Upper lobe of left lung (tissue), 6 donors: ENCODE results near the gene WDR83. TPM values are rescaled to one million over a fixed set of nuclear protein-coding genes. Genes with fewer than 3 reads are reported as not detected.

Source experiments
- ATAC-seq, 2 donors: fragments of 200-7000 bp; cut with Tn5 transposase; one replicate each; pipeline ENCODE4 v1.9.1; 2022; ENCODE audit warnings: mild to moderate bottlenecking in 2 of 2, moderate library complexity in 2 of 2; ENCODE audit not compliant: low FRiP score in 2 of 2
- DNase-seq, 2 donors: peaks; one replicate each; pipeline ENCODE4 v3.0.0-alpha.2; 2019 to 2020
- H3K27ac ChIP-seq, 4 donors: fragments of 200-600 bp; sonication (generic); one replicate each; pipeline ENCODE4 v1.5.1; 2016 to 2019
- H3K27me3 ChIP-seq, 4 donors: fragments of 200-600 bp; sonication (generic); one replicate each; pipeline ENCODE4 v1.5.1; 2017 to 2019
- H3K36me3 ChIP-seq, 4 donors: fragments of 200-600 bp; sonication (generic); one replicate each; pipeline ENCODE4 v1.5.1; 2016 to 2019
- H3K4me1 ChIP-seq, 4 donors: fragments of 200-600 bp; sonication (generic); one replicate each; pipeline ENCODE4 v1.5.1; 2018 to 2019
- H3K4me3 ChIP-seq, 4 donors: fragments of 200-600 bp; sonication (generic); one replicate each; pipeline ENCODE4 v1.5.1; 2017 to 2019; ENCODE audit warnings: mild to moderate bottlenecking in 2 of 4, moderate library complexity in 1 of 4
- H3K9me3 ChIP-seq, 4 donors: fragments of 200-600 bp; sonication (generic); one replicate each; pipeline ENCODE4 v1.5.1; 2018 to 2019
- CTCF ChIP-seq, 6 experiments: fragments of 450-650 bp in 4 of 6; fragments of 200-600 bp in 2 of 6; sonication (generic) in 2 of 6; IDR thresholded peaks; one replicate each; pipeline ENCODE4 v1.5.1; 2016 to 2019; ENCODE audit warnings: antibody characterized with exemption in 6 of 6
- EP300 ChIP-seq, 4 donors: sonication (generic); formaldehyde crosslinking; IDR thresholded peaks; one replicate each; pipeline ENCODE4 v1.5.1; 2017; ENCODE audit warnings: antibody characterized with exemption in 4 of 4, control low read depth in 2 of 4
- POLR2A ChIP-seq, 4 donors: fragments of 450-650 bp; IDR thresholded peaks; one replicate each; pipeline ENCODE4 v1.5.1; 2016 to 2017; ENCODE audit warnings: antibody characterized with exemption in 4 of 4, mild to moderate bottlenecking in 2 of 4
- POLR2AphosphoS5 ChIP-seq, 2 donors: sonication (generic); formaldehyde crosslinking; IDR thresholded peaks; one replicate each; pipeline ENCODE4 v1.5.1; 2017; ENCODE audit warnings: antibody characterized with exemption in 2 of 2
- WGBS, 2 donors: methylation state at CpG; one replicate each; pipeline ENCODE4 v1.1.5; 2017 to 2018; 5-methylcytosine and 5-hydroxymethylcytosine counted together
- total RNA-seq, 6 donors: library from RNA; depleted of rRNA in 4 of 6; stranded (reverse); fragments of >200 nt in 4 of 6; gene quantifications; one replicate each; pipeline versions ENCODE4 v1.1.0 to v1.2.1, GENCODE V29; 2016 to 2021
- donor health status: DM: no; HTN: no; CAD: no; lungs with moderate emphysema.
- donor health status: DM: no; HTN: yes; CAD: no; lungs with severe emphysema.

WDR83 gene
- total RNA-seq, 6 donors from 2014 or later = 6.1 to 12.9 (median 8.4) TPM

- H3K36me3 ChIP-seq = peaks cover 3 to 46% (median 29%) of the 10 kb centered on the region in 4 donors
- WGBS, 2 donors = 93 to 98% methylated on average over 4 to 6 of the region's 6 CpGs
These were observed 14.4 kb upstream of the WDR83 start for GRCh38 chr19:12652219-12652618.

GRCh38 chr19:12655546-12655945, 11.1 kb upstream of the WDR83 start:
- H3K36me3 ChIP-seq = peaks cover 3 to 75% (median 55%) of the 10 kb centered on the region in 4 donors
- no peak overlapping the region for H3K4me3 ChIP-seq
- WGBS, 2 donors = 97 to 99% methylated on average over 8 of the region's 8 CpGs
- H3K27me3 ChIP-seq = no peaks in the 10 kb centered on the region
- no peaks in the 10 kb centered on the region for H3K4me1 ChIP-seq
- ATAC-seq (no peak), DNase-seq (no peak)
- TF ChIP-seq POLR2AphosphoS5 (IDR thresholded peaks at IDR 0.05) (no peak), POLR2A (IDR thresholded peaks at IDR 0.05) (no peak), EP300 (IDR thresholded peaks at IDR 0.05) (no peak), CTCF (IDR thresholded peaks at IDR 0.05) (no peak)
- H3K9me3 ChIP-seq = no peaks in the 10 kb centered on the region
- no peak overlapping the region for H3K27ac ChIP-seq

More at GRCh38 chr19:12652219-12652618, 14.4 kb upstream of the WDR83 start:
- H3K9me3 ChIP-seq = no peaks in the 10 kb centered on the region
- H3K4me3 ChIP-seq = no peak overlapping the region
- no peak for ATAC-seq
- no peaks in the 10 kb centered on the region for H3K27me3 ChIP-seq
- TF ChIP-seq POLR2AphosphoS5 (IDR thresholded peaks at IDR 0.05) (no peak), EP300 (IDR thresholded peaks at IDR 0.05) (no peak), CTCF (IDR thresholded peaks at IDR 0.05) (no peak), POLR2A (IDR thresholded peaks at IDR 0.05) (no peak)
- H3K4me1 ChIP-seq = peaks cover 8 to 17% (median 12%) of the 10 kb centered on the region in 4 donors
- no peak for DNase-seq
- no peak overlapping the region for H3K27ac ChIP-seq

- no peak overlapping the region for H3K27ac ChIP-seq
- no peaks in the 10 kb centered on the region for H3K4me1 ChIP-seq
- no peaks in the 10 kb centered on the region for H3K9me3 ChIP-seq
- TF ChIP-seq CTCF (IDR thresholded peaks at IDR 0.05) (no peak), POLR2A (IDR thresholded peaks at IDR 0.05) (no peak), POLR2AphosphoS5 (IDR thresholded peaks at IDR 0.05) (no peak), EP300 (IDR thresholded peaks at IDR 0.05) (no peak)
- WGBS, 2 donors = 88 to 90% methylated on average over 44 to 50 of the region's 50 CpGs
- no peaks in the 10 kb centered on the region for H3K27me3 ChIP-seq
- peak in 1 of 2 donors; percentile 75 for DNase-seq
- no peak overlapping the region for H3K4me3 ChIP-seq
- peak; percentile 17 to 41 for ATAC-seq
- H3K36me3 ChIP-seq = peaks cover 8 to 84% (median 69%) of the 10 kb centered on the region in 4 donors
These were observed 9.6 kb upstream of the WDR83 start for GRCh38 chr19:12656899-12657571.

GRCh38 chr19:12657966-12658365, 8.6 kb upstream of the WDR83 start:
- DNase-seq (peak in 1 of 2 donors; percentile 67), ATAC-seq (no peak)
- WGBS, 2 donors = 86 to 97% methylated on average over 11 to 20 of the region's 22 CpGs
- no peak overlapping the region for H3K27ac ChIP-seq
- H3K36me3 ChIP-seq = peaks cover 6 to 92% (median 77%) of the 10 kb centered on the region in 4 donors
- H3K4me3 ChIP-seq = no peak overlapping the region
- H3K9me3 ChIP-seq = no peaks in the 10 kb centered on the region
- no peaks in the 10 kb centered on the region for H3K27me3 ChIP-seq
- no peaks in the 10 kb centered on the region for H3K4me1 ChIP-seq
- TF ChIP-seq CTCF (IDR thresholded peaks at IDR 0.05) (no peak), POLR2A (IDR thresholded peaks at IDR 0.05) (no peak)

DNA sequence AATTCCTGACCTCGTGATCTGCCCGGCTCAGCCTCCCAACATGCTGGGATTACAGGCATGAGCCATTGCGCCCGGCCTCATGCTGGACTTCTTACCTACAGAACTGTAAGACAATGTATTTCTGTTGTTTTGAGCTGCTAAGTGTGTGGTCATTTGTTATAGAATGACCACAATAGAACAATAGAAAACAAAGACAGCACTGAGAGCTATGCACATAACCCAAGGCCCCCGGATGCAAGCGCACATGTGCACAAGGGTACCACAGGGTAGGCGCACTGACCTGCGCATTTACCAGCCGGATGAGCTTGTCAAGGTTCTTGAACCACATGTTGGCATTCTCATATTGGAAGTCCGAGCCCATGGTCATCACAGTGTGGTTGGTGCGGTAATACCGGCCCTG, 5.6 kb upstream of the WDR83 start:
- DNase-seq = no peak
- Histone ChIP-seq H3K27ac (no peak overlapping the region), H3K4me1 (peaks cover 7 to 18% (median 12%) of the 10 kb centered on the region in 4 donors), H3K27me3 (no peaks in the 10 kb centered on the region), H3K9me3 (no peaks in the 10 kb centered on the region), H3K36me3 (peaks cover 6 to 85% (median 67%) of the 10 kb centered on the region in 4 donors), H3K4me3 (no peak overlapping the region)
- no peak for ATAC-seq
- 89 to 97% methylated on average over 12 of the region's 12 CpGs for WGBS, 2 donors
- TF ChIP-seq POLR2A (IDR thresholded peaks at IDR 0.05) (no peak), POLR2AphosphoS5 (IDR thresholded peaks at IDR 0.05) (no peak), CTCF (IDR thresholded peaks at IDR 0.05) (no peak), EP300 (IDR thresholded peaks at IDR 0.05) (no peak)
